CD8-positive, alpha-beta memory T cell (primary cell): Measurements from ENCODE around the gene PTPRT. TPM values are rescaled to one million over a fixed set of nuclear protein-coding genes. Genes with fewer than 3 reads are reported as not detected.

Source experiments
- CTCF ChIA-PET: fragments of 350-600 bp; sonication (Branson Sonifier 250); formaldehyde crosslinking; loops from one replicate; lab custom pipeline; 2021; ENCODE audit warnings: antibody characterized with exemption; lab: Charles Lee
- POLR2A ChIA-PET: fragments of 350-600 bp; sonication (Branson Sonifier 250); formaldehyde crosslinking; loops from one replicate; lab custom pipeline; 2021; ENCODE audit warnings: antibody characterized with exemption; lab: Charles Lee
- DNase-seq, 5 donors: peaks; one replicate each; pipeline versions ENCODE4 v3.0.0 to v3.0.0-alpha.2; 2020 to 2022; ENCODE audit warnings: mixed read lengths in 1 of 5
- H3K27ac ChIP-seq: one replicate; pipeline ENCODE4 v1.7.0; 2013; ENCODE audit warnings: low read depth, mild to moderate bottlenecking, low read length, moderate library complexity
- H3K27me3 ChIP-seq: 2 replicates; pipeline ENCODE4 v1.7.0; 2013; ENCODE audit warnings: low read length, mild to moderate bottlenecking; ENCODE audit not compliant: insufficient read depth, poor library complexity, severe bottlenecking
- H3K36me3 ChIP-seq: 2 replicates; pipeline ENCODE4 v1.7.0; 2013; ENCODE audit warnings: mild to moderate bottlenecking, low read length, moderate library complexity; ENCODE audit not compliant: insufficient read depth
- H3K4me1 ChIP-seq: 2 replicates; pipeline ENCODE4 v1.7.0; 2013; ENCODE audit warnings: mild to moderate bottlenecking, low read length, moderate library complexity; ENCODE audit not compliant: insufficient read depth
- H3K4me3 ChIP-seq: 2 replicates; pipeline ENCODE4 v1.7.0; 2013; ENCODE audit warnings: mild to moderate bottlenecking, low read length
- H3K9me3 ChIP-seq: 2 replicates; pipeline ENCODE4 v1.7.0; 2013; ENCODE audit warnings: mild to moderate bottlenecking, low read length
- H3K27ac Mint-ChIP-seq, 8 donors: one replicate each; pipeline ENCODE4 v1.8.0; 2020 to 2021; ENCODE audit warnings: mixed read lengths in 8 of 8, mild to moderate bottlenecking in 6 of 8, inconsistent platforms in 3 of 8, moderate library complexity in 3 of 8
- H3K27me3 Mint-ChIP-seq, 2 donors: one replicate each; pipeline ENCODE4 v1.8.0; 2020 to 2021; ENCODE audit warnings: mixed read lengths in 2 of 2, mild to moderate bottlenecking in 1 of 2, moderate library complexity in 1 of 2
- H3K36me3 Mint-ChIP-seq, 3 donors: one replicate each; pipeline ENCODE4 v1.8.0; 2020 to 2021; ENCODE audit warnings: mixed read lengths in 3 of 3, inconsistent platforms in 1 of 3, mild to moderate bottlenecking in 1 of 3
- H3K4me1 Mint-ChIP-seq, 3 donors: one replicate each; pipeline ENCODE4 v1.8.0; 2020 to 2021; ENCODE audit warnings: mixed read lengths in 3 of 3, inconsistent platforms in 1 of 3, mild to moderate bottlenecking in 1 of 3
- H3K4me3 Mint-ChIP-seq, 7 donors: one replicate each; pipeline ENCODE4 v1.8.0; 2020 to 2021; ENCODE audit warnings: mixed read lengths in 7 of 7, mild to moderate bottlenecking in 6 of 7, moderate library complexity in 4 of 7, inconsistent platforms in 2 of 7
- H3K9me3 Mint-ChIP-seq, 5 donors: one replicate each; pipeline ENCODE4 v1.8.0; 2020 to 2022; ENCODE audit warnings: mixed read lengths in 5 of 5, mild to moderate bottlenecking in 3 of 5, moderate library complexity in 2 of 5, inconsistent platforms in 1 of 5
- polyA plus RNA-seq: library from polyadenylated mRNA; unstranded; fragments of 300-500 nt; fragmentation: Illumina TruSeq; gene quantifications from one replicate; pipeline ENCODE4 v1.2.3, GENCODE V29; 2021
- total RNA-seq, 2 experiments: library from RNA; stranded (reverse); gene quantifications; one replicate each; pipeline ENCODE4 v1.2.3, GENCODE V29; 2021

The PTPRT gene
- total and polyA plus RNA-seq, 3 experiments from 2014 or later, result not detected

- Mint-ChIP-seq H3K27ac (no peak overlapping the region), H3K9me3 (peaks cover under 1 to 14% (median 8%) of the 10 kb centered on the region in 5 donors), H3K4me1 (no peaks in the 10 kb centered on the region), H3K36me3 (peaks cover 0 to 2% (median 0%) of the 10 kb centered on the region in 3 donors), H3K27me3 (no peaks in the 10 kb centered on the region), H3K4me3 (no peak overlapping the region)
- DNase-seq, result no peak
- H3K27me3 ChIP-seq, result no peaks in the 10 kb centered on the region
- H3K9me3 ChIP-seq, result no peaks in the 10 kb centered on the region
- H3K27ac ChIP-seq, result no peak overlapping the region
- H3K36me3 ChIP-seq, result no peaks in the 10 kb centered on the region
- ChIA-PET CTCF (no interaction called here), POLR2A (no interaction called here)
- H3K4me3 ChIP-seq, result no peak overlapping the region
- H3K4me1 ChIP-seq, result no peaks in the 10 kb centered on the region
Observed at GRCh38 chr20:42391807-42392206, 797.9 kb downstream of the PTPRT start.

GRCh38 chr20:42380287-42380686 is 809.4 kb downstream of the PTPRT start:
- POLR2A ChIA-PET, result no interaction called here

GRCh38 chr20:42379385-42379784 is 810.3 kb downstream of the PTPRT start:
- Mint-ChIP-seq H3K4me3 (no peak overlapping the region), H3K36me3 (no peaks in the 10 kb centered on the region), H3K27ac (no peak overlapping the region), H3K4me1 (no peaks in the 10 kb centered on the region), H3K27me3 (no peaks in the 10 kb centered on the region), H3K9me3 (peaks cover 0 to 17% (median 7%) of the 10 kb centered on the region in 5 donors)
- Histone ChIP-seq H3K9me3 (no peaks in the 10 kb centered on the region), H3K27me3 (no peaks in the 10 kb centered on the region), H3K36me3 (no peaks in the 10 kb centered on the region), H3K4me3 (no peak overlapping the region), H3K4me1 (no peaks in the 10 kb centered on the region), H3K27ac (no peak overlapping the region)
- POLR2A ChIA-PET, result no interaction called here
- no peak for DNase-seq
- CTCF ChIA-PET, result no interaction called here

More at GRCh38 chr20:42380287-42380686, 809.4 kb downstream of the PTPRT start:
- H3K9me3 Mint-ChIP-seq, result peaks cover 0 to 18% (median 7%) of the 10 kb centered on the region in 5 donors
- CTCF ChIA-PET, result no interaction called here
- H3K27me3 ChIP-seq, result no peaks in the 10 kb centered on the region
- H3K27ac ChIP-seq, result no peak overlapping the region
- no peak overlapping the region for H3K4me3 Mint-ChIP-seq
- no peaks in the 10 kb centered on the region for H3K36me3 Mint-ChIP-seq
- H3K27me3 Mint-ChIP-seq, result no peaks in the 10 kb centered on the region
- DNase-seq, result no peak
- no peaks in the 10 kb centered on the region for H3K4me1 ChIP-seq
- no peaks in the 10 kb centered on the region for H3K4me1 Mint-ChIP-seq
- no peaks in the 10 kb centered on the region for H3K9me3 ChIP-seq
- no peaks in the 10 kb centered on the region for H3K36me3 ChIP-seq
- H3K27ac Mint-ChIP-seq, result no peak overlapping the region
- H3K4me3 ChIP-seq, result no peak overlapping the region

GRCh38 chr20:42378826-42379225 is 810.9 kb downstream of the PTPRT start:
- Mint-ChIP-seq H3K4me1 (no peaks in the 10 kb centered on the region), H3K27me3 (no peaks in the 10 kb centered on the region), H3K36me3 (no peaks in the 10 kb centered on the region), H3K4me3 (no peak overlapping the region), H3K9me3 (peaks cover 0 to 17% (median 7%) of the 10 kb centered on the region in 5 donors), H3K27ac (no peak overlapping the region)
- Histone ChIP-seq H3K27ac (no peak overlapping the region), H3K27me3 (no peaks in the 10 kb centered on the region), H3K4me1 (no peaks in the 10 kb centered on the region), H3K4me3 (no peak overlapping the region), H3K9me3 (no peaks in the 10 kb centered on the region), H3K36me3 (no peaks in the 10 kb centered on the region)
- ChIA-PET CTCF (no interaction called here), POLR2A (no interaction called here)
- no peak for DNase-seq

GRCh38 chr20:42376131-42376530 is 813.6 kb downstream of the PTPRT start:
- H3K36me3 ChIP-seq, result no peaks in the 10 kb centered on the region
- H3K27ac Mint-ChIP-seq, result no peak overlapping the region
- no peaks in the 10 kb centered on the region for H3K9me3 ChIP-seq
- no peak overlapping the region for H3K4me3 ChIP-seq
- no peaks in the 10 kb centered on the region for H3K27me3 Mint-ChIP-seq
- no peaks in the 10 kb centered on the region for H3K36me3 Mint-ChIP-seq
- DNase-seq, result no peak
- H3K4me3 Mint-ChIP-seq, result no peak overlapping the region
- no peaks in the 10 kb centered on the region for H3K4me1 Mint-ChIP-seq
- ChIA-PET POLR2A (no interaction called here), CTCF (no interaction called here)
- no peaks in the 10 kb centered on the region for H3K27me3 ChIP-seq
- no peak overlapping the region for H3K27ac ChIP-seq
- peaks cover 0 to 17% (median 4%) of the 10 kb centered on the region in 5 donors for H3K9me3 Mint-ChIP-seq
- H3K4me1 ChIP-seq, result no peaks in the 10 kb centered on the region

GRCh38 chr20:42373049-42373448 is 816.7 kb downstream of the PTPRT start:
- ChIA-PET POLR2A (no interaction called here), CTCF (interaction anchor here (1.7 kb wide), 1 partner anchor 8 kb away, joined by 4 read pairs; no protein-coding TSS in a partner anchor)
- Mint-ChIP-seq H3K4me3 (no peak overlapping the region), H3K27me3 (peaks cover 0 to 3% of the 10 kb centered on the region in 2 donors), H3K9me3 (peaks cover 0 to 11% (median 4%) of the 10 kb centered on the region in 5 donors), H3K4me1 (no peaks in the 10 kb centered on the region), H3K36me3 (no peaks in the 10 kb centered on the region), H3K27ac (no peak overlapping the region)
- Histone ChIP-seq H3K36me3 (no peaks in the 10 kb centered on the region), H3K9me3 (no peaks in the 10 kb centered on the region), H3K27me3 (no peaks in the 10 kb centered on the region), H3K4me1 (no peaks in the 10 kb centered on the region), H3K4me3 (no peak overlapping the region), H3K27ac (no peak overlapping the region)
- DNase-seq, result no peak

- H3K27ac Mint-ChIP-seq, result no peak overlapping the region
- no peak overlapping the region for H3K4me3 Mint-ChIP-seq
- H3K27me3 Mint-ChIP-seq, result peaks cover 0 to 3% of the 10 kb centered on the region in 2 donors
- H3K4me1 Mint-ChIP-seq, result no peaks in the 10 kb centered on the region
- Histone ChIP-seq H3K27ac (no peak overlapping the region), H3K4me3 (no peak overlapping the region), H3K9me3 (no peaks in the 10 kb centered on the region), H3K27me3 (no peaks in the 10 kb centered on the region), H3K4me1 (no peaks in the 10 kb centered on the region), H3K36me3 (no peaks in the 10 kb centered on the region)
- CTCF ChIA-PET, result no interaction called here
- POLR2A ChIA-PET, result no interaction called here
- H3K36me3 Mint-ChIP-seq, result no peaks in the 10 kb centered on the region
- peaks cover 0 to 9% (median 4%) of the 10 kb centered on the region in 5 donors for H3K9me3 Mint-ChIP-seq
- no peak for DNase-seq
Observed at GRCh38 chr20:42370075-42370474, 819.6 kb downstream of the PTPRT start.

GRCh38 chr20:42368910-42369309 is 820.8 kb downstream of the PTPRT start:
- no peaks in the 10 kb centered on the region for H3K4me1 Mint-ChIP-seq
- ChIA-PET CTCF (no interaction called here), POLR2A (no interaction called here)
- no peak overlapping the region for H3K4me3 Mint-ChIP-seq
- DNase-seq, result no peak
- peaks cover 0 to 9% (median 5%) of the 10 kb centered on the region in 5 donors for H3K9me3 Mint-ChIP-seq
- no peak overlapping the region for H3K4me3 ChIP-seq
- no peaks in the 10 kb centered on the region for H3K36me3 Mint-ChIP-seq
- H3K4me1 ChIP-seq, result no peaks in the 10 kb centered on the region
- H3K27me3 ChIP-seq, result no peaks in the 10 kb centered on the region
- H3K27me3 Mint-ChIP-seq, result peaks cover 0 to 3% of the 10 kb centered on the region in 2 donors
- H3K27ac Mint-ChIP-seq, result no peak overlapping the region
- H3K9me3 ChIP-seq, result no peaks in the 10 kb centered on the region
- H3K27ac ChIP-seq, result no peak overlapping the region
- no peaks in the 10 kb centered on the region for H3K36me3 ChIP-seq
